ENCODE data around the gene PPFIBP2.

GRCh38 chr11:7668464-7668863, 154.7 kb downstream of the PPFIBP2 start:
- TF ChIP-seq, protein P1, sequence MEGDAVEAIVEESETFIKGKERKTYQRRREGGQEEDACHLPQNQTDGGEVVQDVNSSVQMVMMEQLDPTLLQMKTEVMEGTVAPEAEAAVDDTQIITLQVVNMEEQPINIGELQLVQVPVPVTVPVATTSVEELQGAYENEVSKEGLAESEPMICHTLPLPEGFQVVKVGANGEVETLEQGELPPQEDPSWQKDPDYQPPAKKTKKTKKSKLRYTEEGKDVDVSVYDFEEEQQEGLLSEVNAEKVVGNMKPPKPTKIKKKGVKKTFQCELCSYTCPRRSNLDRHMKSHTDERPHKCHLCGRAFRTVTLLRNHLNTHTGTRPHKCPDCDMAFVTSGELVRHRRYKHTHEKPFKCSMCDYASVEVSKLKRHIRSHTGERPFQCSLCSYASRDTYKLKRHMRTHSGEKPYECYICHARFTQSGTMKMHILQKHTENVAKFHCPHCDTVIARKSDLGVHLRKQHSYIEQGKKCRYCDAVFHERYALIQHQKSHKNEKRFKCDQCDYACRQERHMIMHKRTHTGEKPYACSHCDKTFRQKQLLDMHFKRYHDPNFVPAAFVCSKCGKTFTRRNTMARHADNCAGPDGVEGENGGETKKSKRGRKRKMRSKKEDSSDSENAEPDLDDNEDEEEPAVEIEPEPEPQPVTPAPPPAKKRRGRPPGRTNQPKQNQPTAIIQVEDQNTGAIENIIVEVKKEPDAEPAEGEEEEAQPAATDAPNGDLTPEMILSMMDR (IDR thresholded peaks at IDR 0.05; ENCODE audit: low read length), result no peak
- no peak for TF ChIP-seq EZH2 (IDR thresholded peaks at IDR 0.05; ENCODE audit: borderline replicate concordance, low read length)
